Panc1 (cell line): ENCODE measurements around the gene FAM83B. TPM values are rescaled to one million over a fixed set of nuclear protein-coding genes. Genes with fewer than 3 reads are reported as not detected.

ENCODE experiments used
- ATAC-seq: fragments of 200-7000 bp; cut with Tn5 transposase; 2 replicates; pipeline ENCODE4 v1.9.1; 2020; ENCODE audit warnings: mild to moderate bottlenecking, moderate library complexity
- BruUV-seq: library from RNA; stranded (reverse); fragments of 400-500 nt; replicated peaks from 2 replicates; lab custom pipeline; 2021; lab: Mats Ljungman, UMichigan
- CTCF ChIA-PET: fragments of 300-600 bp; sonication (Branson Sonifier 250); formaldehyde crosslinking; loops from one replicate; lab custom pipeline; 2022; ENCODE audit warnings: antibody characterized with exemption; lab: Charles Lee
- POLR2A ChIA-PET: fragments of 300-600 bp; sonication (Branson Sonifier 250); formaldehyde crosslinking; loops from one replicate; lab custom pipeline; 2022; ENCODE audit warnings: antibody characterized with exemption; lab: Charles Lee
- DNase-seq: peaks from one replicate; pipeline ENCODE4 v3.0.0-alpha.2; 2010; ENCODE audit warnings: low read depth, low spot score
- H3K27ac ChIP-seq: 2 replicates; pipeline ENCODE4 v1.5.1; 2011; ENCODE audit warnings: mild to moderate bottlenecking, low read length, inconsistent platforms
- H3K27me3 ChIP-seq: fragments of 200-500 bp; sonication (Bioruptor generic); 2 replicates; pipeline ENCODE4 v1.6.0; 2014; ENCODE audit warnings: low read length, inconsistent platforms; ENCODE audit not compliant: control insufficient read depth, insufficient read depth
- H3K36me3 ChIP-seq: fragments of 200-500 bp; sonication (Bioruptor generic); 2 replicates; pipeline ENCODE4 v1.5.1; 2014; ENCODE audit warnings: inconsistent platforms, mild to moderate bottlenecking, low read length, moderate library complexity; ENCODE audit not compliant: control insufficient read depth, insufficient read depth
- H3K4me1 ChIP-seq: 2 replicates; pipeline ENCODE4 v1.5.1; 2011; ENCODE audit warnings: inconsistent platforms, mild to moderate bottlenecking, low read length, moderate library complexity; ENCODE audit not compliant: control insufficient read depth, insufficient read depth
- H3K4me3 ChIP-seq, 2 experiments: 2 replicates each; pipeline ENCODE4 v1.5.1; 2011 to 2012; ENCODE audit warnings: low read depth in 2 of 2, low read length in 2 of 2, mild to moderate bottlenecking in 2 of 2, inconsistent platforms in 1 of 2, moderate library complexity in 1 of 2
- H3K9me3 ChIP-seq: fragments of 200-500 bp; sonication (Bioruptor generic); 2 replicates; pipeline ENCODE4 v1.5.1; 2014; ENCODE audit warnings: low read depth, mild to moderate bottlenecking, inconsistent platforms, low read length, moderate library complexity; ENCODE audit not compliant: control insufficient read depth, insufficient read depth
- CTCF ChIP-seq: fragments of 450-650 bp; IDR thresholded peaks from 2 replicates; pipeline ENCODE4 v1.5.1; 2017; ENCODE audit warnings: mild to moderate bottlenecking
- POLR2AphosphoS5 ChIP-seq: IDR thresholded peaks from 2 replicates; pipeline ENCODE4 v1.6.1; 2012; ENCODE audit warnings: mild to moderate bottlenecking, low read depth, low read length, moderate library complexity
- REST ChIP-seq, 2 experiments: IDR thresholded peaks; 2 replicates each; pipeline ENCODE4 v1.6.1; 2011 to 2012; ENCODE audit warnings: low read depth in 2 of 2, control low read depth in 1 of 2, low read length in 1 of 2, mild to moderate bottlenecking in 1 of 2, moderate library complexity in 1 of 2; ENCODE audit not compliant: insufficient read depth in 1 of 2
- SIN3A ChIP-seq: IDR thresholded peaks from 2 replicates; pipeline ENCODE4 v1.6.1; 2012; ENCODE audit warnings: low read depth, mild to moderate bottlenecking, low read length, moderate library complexity, borderline replicate concordance; ENCODE audit not compliant: insufficient read depth
- TCF7L2 ChIP-seq: IDR thresholded peaks from 2 replicates; pipeline ENCODE4 v1.6.1; 2011; ENCODE audit warnings: mild to moderate bottlenecking, low read depth, low read length, inconsistent platforms
- in situ Hi-C: cut with HindIII; loops from 2 replicates; pipeline ENCODE4 v1.10.0; 2016; ENCODE audit warnings: low sequenced_read_pairs, low pct_unique_long_range_greater_than_20kb
- intact Hi-C: fragments of 100-400 bp; cut with micrococcal nuclease; formaldehyde crosslinking; loops from one replicate; pipeline ENCODE4 v1.10.0; 2022; ENCODE audit not compliant: unreplicated experiment
- total RNA-seq: library from RNA; stranded (reverse); gene quantifications from one replicate; pipeline ENCODE4 v1.2.1, GENCODE V29; 2021; ENCODE audit not compliant: unreplicated experiment

Gene FAM83B
- total RNA-seq, 1 experiment from 2014 or later: not detected

- Histone ChIP-seq H3K36me3 (no peaks in the 10 kb centered on the region), H3K27ac (no peak overlapping the region), H3K4me3 (no peak overlapping the region), H3K9me3 (no peaks in the 10 kb centered on the region), H3K4me1 (no peaks in the 10 kb centered on the region), H3K27me3 (no peaks in the 10 kb centered on the region)
- TF ChIP-seq POLR2AphosphoS5 (no peak), REST (IDR thresholded peaks at IDR 0.05; ENCODE audit: insufficient read depth in 1 of 2, low read depth in 2 of 2, low read length in 1 of 2) (no peak), CTCF (no peak), SIN3A (no peak), TCF7L2 (no peak)
- in situ Hi-C loops: no loop called here
- BruUV-seq: no TSS peak
- intact Hi-C loops: no loop called here
- POLR2A ChIA-PET: no interaction called here
- no peak for ATAC-seq
- DNase-seq: no peak
- CTCF ChIA-PET: no interaction called here
Measured at GRCh38 chr6:54800050-54800600, 46.4 kb upstream of the FAM83B start.

- in situ Hi-C loops: no loop called here
- intact Hi-C loops: no loop called here
- no peak overlapping the region for H3K27ac ChIP-seq
- ChIA-PET CTCF (no interaction called here), POLR2A (no interaction called here)
- H3K9me3 ChIP-seq: no peaks in the 10 kb centered on the region; the same call in 1 of the 2 replicates
- H3K36me3 ChIP-seq: no peaks in the 10 kb centered on the region
- H3K4me3 ChIP-seq: no peak overlapping the region
- no TSS peak for BruUV-seq
- DNase-seq (no peak), ATAC-seq (no peak)
- no peak for TF ChIP-seq SIN3A
- no peak for TF ChIP-seq POLR2AphosphoS5
- TF ChIP-seq CTCF: no peak
- TF ChIP-seq REST (IDR thresholded peaks at IDR 0.05; ENCODE audit: insufficient read depth in 1 of 2, low read depth in 2 of 2, low read length in 1 of 2): no peak
- no peak for TF ChIP-seq TCF7L2
- H3K27me3 ChIP-seq: no peaks in the 10 kb centered on the region
- H3K4me1 ChIP-seq: no peaks in the 10 kb centered on the region
Measured at GRCh38 chr6:54801244-54801643, 45.3 kb upstream of the FAM83B start.
